Measurements from ENCODE around the gene ZBTB40.

ZBTB40 gene

GRCh38 chr1:22576617-22577016 lies 125.0 kb downstream of the ZBTB40 start:
- in situ Hi-C loops (cut with MboI; ENCODE audit: low sequenced_read_pairs), result no loop called here

- in situ Hi-C loops (cut with MboI; ENCODE audit: low sequenced_read_pairs), result no loop called here
Measured at GRCh38 chr1:22578732-22579361, 127.2 kb downstream of the ZBTB40 start.

DNA sequence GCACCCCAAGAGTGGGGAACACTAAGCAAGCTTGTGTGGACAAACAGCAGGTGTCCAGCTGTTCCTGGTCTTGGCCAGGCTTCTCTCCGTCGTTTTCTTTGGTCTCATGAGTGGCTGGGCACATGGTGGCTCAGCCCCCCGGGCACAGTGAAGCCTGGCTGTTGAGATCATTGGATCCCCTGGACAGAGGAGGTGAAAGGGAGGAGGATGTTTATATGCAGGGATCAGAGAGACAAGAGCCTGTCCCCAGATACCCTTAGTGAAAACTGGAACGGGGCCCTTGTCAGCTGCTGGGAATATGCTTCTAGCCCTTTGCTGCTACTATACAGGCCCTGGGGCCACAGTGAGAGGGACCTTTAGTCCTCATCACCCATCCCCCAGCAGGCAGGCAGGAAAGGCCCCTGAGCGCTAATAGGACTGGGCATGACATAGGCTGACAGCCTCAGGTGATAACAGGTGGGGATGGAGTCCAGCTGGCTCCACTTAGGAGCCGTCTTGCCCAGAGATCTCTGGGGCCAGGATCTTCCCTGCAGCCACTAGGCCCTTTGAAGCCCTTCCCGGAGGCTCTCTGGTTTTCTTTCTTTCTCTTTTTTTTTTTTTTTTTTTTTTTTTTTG lies 128.0 kb downstream of the ZBTB40 start:
- in situ Hi-C loops (cut with MboI; ENCODE audit: low sequenced_read_pairs), result no loop called here
